Measurements from ENCODE around the gene EFNA2. TPM values are rescaled to one million over a fixed set of nuclear protein-coding genes. Genes with fewer than 3 reads are reported as not detected.
A peak's percentile ranks its signal among the peaks of the same experiment; 100 is the strongest.

The EFNA2 gene
- total and polyA plus RNA-seq, 8 donors, result 0.15 to 21.1 (median 0.55) TPM; not detected in 5

DNA sequence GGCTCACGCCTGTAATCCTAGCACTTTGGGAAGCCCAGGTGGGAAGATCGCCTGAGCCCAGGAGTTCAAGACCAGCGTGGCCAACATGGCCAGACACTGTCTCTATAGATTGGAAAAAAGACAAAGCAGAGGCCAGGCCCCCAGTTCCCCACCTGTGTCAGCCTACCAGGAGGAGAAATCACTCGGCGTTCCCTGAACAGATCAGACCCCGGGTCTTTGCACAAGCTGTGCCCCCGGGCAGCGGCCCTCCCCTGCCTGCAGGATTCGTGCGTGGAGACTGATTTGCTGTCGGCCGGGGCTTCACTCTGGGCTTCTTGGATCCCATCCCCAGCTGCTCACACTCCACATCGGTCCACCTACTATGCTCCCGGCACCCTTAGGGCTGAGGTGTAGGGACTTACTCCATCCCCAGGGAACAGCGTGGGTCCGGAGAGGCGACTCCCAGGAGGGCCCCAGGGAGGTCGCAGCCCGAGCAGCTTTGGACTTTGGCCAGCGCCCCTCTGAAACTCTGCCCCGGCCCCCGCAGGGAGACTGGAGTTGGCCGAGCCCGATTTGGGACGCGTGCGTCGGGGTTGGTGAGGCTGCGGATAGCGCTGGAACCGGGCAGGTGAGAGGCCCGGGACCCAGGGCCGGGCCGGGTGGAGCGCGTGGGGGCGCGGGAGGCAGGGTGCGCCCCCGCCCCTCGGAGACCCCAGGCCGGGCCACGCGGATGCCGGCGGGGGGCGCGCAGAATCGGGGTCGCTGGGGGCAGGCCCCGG lies 515 bp upstream of the EFNA2 start:
- WGBS, 5 donors, result 14 to 60% (median 28%) methylated on average over 11 to 51 of the region's 51 CpGs
- H3K36me3 ChIP-seq, result no peaks in the 10 kb centered on the region
- DNase-seq, result no peak
- no peak overlapping the region for H3K27ac ChIP-seq
- H3K4me1 ChIP-seq, result peaks cover 0 to 46% (median 33%) of the 10 kb centered on the region in 4 donors
- H3K27me3 ChIP-seq, result peaks cover 21 to 82% (median 67%) of the 10 kb centered on the region in 3 donors
- TF ChIP-seq EP300 (IDR thresholded peaks at IDR 0.05) (no peak), POLR2A (IDR thresholded peaks at IDR 0.05) (no peak), POLR2AphosphoS5 (IDR thresholded peaks at IDR 0.05) (no peak), CTCF (IDR thresholded peaks at IDR 0.05) (no peak)
- H3K9me3 ChIP-seq, result no peaks in the 10 kb centered on the region
- no peak overlapping the region for H3K4me3 ChIP-seq
- intact Hi-C loops (cut with DNase I; ENCODE audit: low total_unique reads), result loop anchor here (10.0 kb wide), 1 partner anchor 80 kb away; no protein-coding TSS in a partner anchor

- Histone ChIP-seq H3K9me3 (no peaks in the 10 kb centered on the region), H3K27me3 (peaks cover 21 to 90% (median 82%) of the 10 kb centered on the region in 3 donors), H3K4me3 (peak overlapping the region in 1 of 4 donors; percentile 28), H3K36me3 (no peaks in the 10 kb centered on the region), H3K4me1 (peaks cover 0 to 56% (median 38%) of the 10 kb centered on the region in 4 donors), H3K27ac (no peak overlapping the region)
- no peak for TF ChIP-seq EP300 (IDR thresholded peaks at IDR 0.05)
- no peak for TF ChIP-seq POLR2A (IDR thresholded peaks at IDR 0.05)
- no peak for TF ChIP-seq CTCF (IDR thresholded peaks at IDR 0.05)
- no peak for TF ChIP-seq POLR2AphosphoS5 (IDR thresholded peaks at IDR 0.05)
- DNase-seq, result no peak
- WGBS, 5 donors, result 26 to 41% (median 26%) methylated on average over 17 to 38 of the region's 38 CpGs
- intact Hi-C loops (cut with DNase I; ENCODE audit: low total_unique reads), result loop anchor here (10.0 kb wide), 1 partner anchor 78 kb away; no protein-coding TSS in a partner anchor
Observed at GRCh38 chr19:1286487-1287353, 1.0 kb downstream of the EFNA2 start.

GRCh38 chr19:1287354-1288225 lies 1.9 kb downstream of the EFNA2 start:
- Histone ChIP-seq H3K4me1 (peaks cover 0 to 60% (median 40%) of the 10 kb centered on the region in 4 donors), H3K4me3 (no peak overlapping the region), H3K36me3 (no peaks in the 10 kb centered on the region), H3K27ac (no peak overlapping the region), H3K9me3 (no peaks in the 10 kb centered on the region), H3K27me3 (peaks cover 21 to 97% (median 91%) of the 10 kb centered on the region in 3 donors)
- peak in 1 of 2 donors; percentile 38 for DNase-seq
- 22 to 38% (median 24%) methylated on average over 16 to 55 of the region's 55 CpGs for WGBS, 5 donors
- TF ChIP-seq EP300 (IDR thresholded peaks at IDR 0.05) (no peak), POLR2AphosphoS5 (IDR thresholded peaks at IDR 0.05) (no peak), CTCF (IDR thresholded peaks at IDR 0.05) (no peak), POLR2A (IDR thresholded peaks at IDR 0.05) (no peak)
- intact Hi-C loops (cut with DNase I; ENCODE audit: low total_unique reads), result loop anchor here (10.0 kb wide), 1 partner anchor 77 kb away; no protein-coding TSS in a partner anchor

All from stomach (tissue), 9 donors.